ENCODE data around the gene LY6G6D. TPM values are rescaled to one million over a fixed set of nuclear protein-coding genes. Genes with fewer than 3 reads are reported as not detected.

LY6G6D gene
- total and polyA plus RNA-seq, 2 of the 13 experiments (the other 11 are each of a cell fraction or from before 2014, with no cell fraction given): not detected

DNA sequence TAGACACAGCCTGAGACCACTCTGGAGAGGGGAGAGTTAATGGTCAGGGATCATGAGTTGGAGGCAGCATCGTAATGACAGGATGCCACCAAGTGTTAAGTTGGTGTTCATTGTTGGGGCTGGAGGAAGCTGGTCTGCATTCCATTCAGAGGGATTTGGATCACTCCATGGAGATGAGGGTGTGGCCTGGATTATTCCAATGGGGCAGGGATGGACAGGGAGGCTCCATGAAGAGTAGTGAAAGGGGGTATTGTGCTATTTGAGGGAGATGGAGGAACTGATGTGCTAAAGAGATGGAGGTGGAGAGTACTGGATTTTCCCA is 48.4 kb downstream of the LY6G6D start (continued):
- TF ChIP-seq LCORL (IDR thresholded peaks at IDR 0.05): no peak
- peak; percentile 73 for TF ChIP-seq LCORL (CRISPR knock-in tag; IDR thresholded peaks at IDR 0.05)
- TF ChIP-seq NFYB (CRISPR knock-in tag; IDR thresholded peaks at IDR 0.05): no peak
- TF ChIP-seq GABPB1 (CRISPR knock-in tag; IDR thresholded peaks at IDR 0.05): no peak
- no peak for TF ChIP-seq MAFK (conservative IDR thresholded peaks at IDR 0.05 in 1 of 2, IDR thresholded peaks at IDR 0.05 in 1 of 2; ENCODE audit: low read length in 2 of 2)
- TF ChIP-seq SRSF1 (optimal IDR thresholded peaks at IDR 0.05; ENCODE audit: low read depth, low read length): no peak
- no peak for TF ChIP-seq ATAD3A (CRISPR knock-in tag; IDR thresholded peaks at IDR 0.05)
- TF ChIP-seq ZNF761 (CRISPR knock-in tag; conservative IDR thresholded peaks at IDR 0.05): no peak
- no peak for TF ChIP-seq ZNF282 (IDR thresholded peaks at IDR 0.05; ENCODE audit: partially characterized antibody)
- no peak for TF ChIP-seq SP1 (IDR thresholded peaks at IDR 0.05)
- 0 out of 2 replicates have a peak, but pooled peaks have one; percentile 17 for TF ChIP-seq SP1 (CRISPR knock-in tag; IDR thresholded peaks at IDR 0.05)
- TF ChIP-seq, protein P1, sequence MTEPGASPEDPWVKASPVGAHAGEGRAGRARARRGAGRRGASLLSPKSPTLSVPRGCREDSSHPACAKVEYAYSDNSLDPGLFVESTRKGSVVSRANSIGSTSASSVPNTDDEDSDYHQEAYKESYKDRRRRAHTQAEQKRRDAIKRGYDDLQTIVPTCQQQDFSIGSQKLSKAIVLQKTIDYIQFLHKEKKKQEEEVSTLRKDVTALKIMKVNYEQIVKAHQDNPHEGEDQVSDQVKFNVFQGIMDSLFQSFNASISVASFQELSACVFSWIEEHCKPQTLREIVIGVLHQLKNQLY (CRISPR knock-in tag; IDR thresholded peaks at IDR 0.05): no peak
- TF ChIP-seq HHEX (CRISPR knock-in tag; IDR thresholded peaks at IDR 0.05): no peak
- no peak for TF ChIP-seq SMARCC2 (IDR thresholded peaks at IDR 0.05)
- no peak for TF ChIP-seq FOXO4 (CRISPR knock-in tag; conservative IDR thresholded peaks at IDR 0.05)
- TF ChIP-seq ZNF138 (CRISPR knock-in tag; IDR thresholded peaks at IDR 0.05; ENCODE audit: low read depth): no peak
- TF ChIP-seq, protein P2, sequence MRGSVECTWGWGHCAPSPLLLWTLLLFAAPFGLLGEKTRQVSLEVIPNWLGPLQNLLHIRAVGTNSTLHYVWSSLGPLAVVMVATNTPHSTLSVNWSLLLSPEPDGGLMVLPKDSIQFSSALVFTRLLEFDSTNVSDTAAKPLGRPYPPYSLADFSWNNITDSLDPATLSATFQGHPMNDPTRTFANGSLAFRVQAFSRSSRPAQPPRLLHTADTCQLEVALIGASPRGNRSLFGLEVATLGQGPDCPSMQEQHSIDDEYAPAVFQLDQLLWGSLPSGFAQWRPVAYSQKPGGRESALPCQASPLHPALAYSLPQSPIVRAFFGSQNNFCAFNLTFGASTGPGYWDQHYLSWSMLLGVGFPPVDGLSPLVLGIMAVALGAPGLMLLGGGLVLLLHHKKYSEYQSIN (CRISPR knock-in tag; IDR thresholded peaks at IDR 0.05; ENCODE audit: borderline replicate concordance): no peak
- no peak for TF ChIP-seq ISX (CRISPR knock-in tag; conservative IDR thresholded peaks at IDR 0.05)
- TF ChIP-seq ZNF180 (CRISPR knock-in tag; IDR thresholded peaks at IDR 0.05; ENCODE audit: borderline replicate concordance, low read depth): no peak
- TF ChIP-seq NRL (CRISPR knock-in tag; IDR thresholded peaks at IDR 0.05; ENCODE audit: borderline replicate concordance): no peak
- TF ChIP-seq GPBP1L1 (CRISPR knock-in tag; IDR thresholded peaks at IDR 0.05): no peak
- TF ChIP-seq ZMAT3 (CRISPR knock-in tag; conservative IDR thresholded peaks at IDR 0.05): no peak
- TF ChIP-seq REPIN1 (CRISPR knock-in tag; IDR thresholded peaks at IDR 0.05; ENCODE audit: borderline replicate concordance, low read depth): no peak
- TF ChIP-seq FOXK2 (IDR thresholded peaks at IDR 0.05): 0 out of 2 replicates have a peak, but pooled peaks have one; percentile 19
- no peak for TF ChIP-seq IKZF5 (CRISPR knock-in tag; IDR thresholded peaks at IDR 0.05)
- no peak for TF ChIP-seq KDM4B (CRISPR knock-in tag; IDR thresholded peaks at IDR 0.05)
- TF ChIP-seq SAP130 (CRISPR knock-in tag; IDR thresholded peaks at IDR 0.05; ENCODE audit: low read depth): peak; percentile 49; the same call in 1 of the 2 replicates
- TF ChIP-seq ZBTB38 (CRISPR knock-in tag; IDR thresholded peaks at IDR 0.05): 0 out of 2 replicates have a peak, but pooled peaks have one; percentile 25
- peak; percentile 69 for TF ChIP-seq STAG1 (CRISPR knock-in tag; IDR thresholded peaks at IDR 0.05)
- TF ChIP-seq ZNF652 (CRISPR knock-in tag; IDR thresholded peaks at IDR 0.05; ENCODE audit: borderline replicate concordance, low read depth): peak; percentile 98
- no peak for TF ChIP-seq ELF3 (CRISPR knock-in tag; IDR thresholded peaks at IDR 0.05)

Data from HepG2 (cell line).